MM.1S (cell line): ENCODE results near the gene FAM181A.

Experiments
- CTCF ChIP-seq: fragments of 300-600 bp; sonication (generic); IDR thresholded peaks from 2 replicates; pipeline ENCODE4 v1.5.1; 2016; ENCODE audit warnings: antibody characterized with exemption, low read length, mixed read lengths
- EZH2 ChIP-seq: fragments of 300-600 bp; sonication (generic); optimal IDR thresholded peaks from 2 replicates; pipeline ENCODE3; 2017; ENCODE audit warnings: low read depth, mild to moderate bottlenecking, antibody characterized with exemption, low read length, mixed read lengths

- TF ChIP-seq CTCF = no peak
- no peak for TF ChIP-seq EZH2
Measured at GRCh38 chr14:93930296-93930988, 3.3 kb downstream of the FAM181A start.
